Measurements from ENCODE around the gene INPP5D.

INPP5D gene

DNA sequence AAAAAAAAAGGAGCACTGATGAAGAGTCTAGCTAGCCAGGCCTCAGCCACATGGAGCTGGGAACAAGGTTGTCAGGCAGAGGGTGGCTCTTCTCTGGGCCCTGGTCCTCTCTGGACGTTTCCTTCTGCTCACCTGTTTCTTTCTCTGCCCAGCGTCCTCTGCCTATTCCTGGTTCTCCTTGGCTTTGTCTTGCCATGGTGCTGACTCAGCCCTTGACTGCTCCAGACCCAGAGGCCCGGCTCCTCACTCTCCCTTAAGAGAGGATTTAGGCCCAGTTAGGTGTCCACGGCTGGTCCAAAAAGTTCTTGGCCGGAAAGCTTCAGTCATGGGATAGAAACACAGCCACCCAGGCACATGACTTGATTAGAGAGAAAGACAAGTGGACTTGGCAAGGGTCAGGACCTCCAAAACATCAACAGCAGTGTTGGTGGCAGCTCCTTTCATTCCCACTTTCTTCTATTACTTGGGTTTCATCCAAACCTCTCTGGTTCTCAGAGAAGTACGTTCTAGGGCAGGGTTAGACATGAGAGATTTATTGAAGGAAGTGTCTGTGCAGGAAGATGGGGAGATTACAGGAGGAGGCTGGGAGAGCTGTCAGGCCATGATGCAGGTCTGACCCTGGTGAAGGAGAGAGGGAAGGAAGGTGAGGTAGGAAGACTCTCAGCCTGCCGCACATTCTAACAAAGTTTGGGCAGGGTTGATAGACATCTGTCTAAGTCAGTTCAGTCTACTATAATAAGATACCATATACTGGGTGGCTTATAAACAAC lies 176.9 kb downstream of the INPP5D start:
- H3K27me3 ChIP-seq (replicated peaks; ENCODE audit: control insufficient read depth, insufficient read depth, low read length), result no peaks in the 10 kb centered on the region
- no peak overlapping the region for H3K4me3 ChIP-seq (replicated peaks; ENCODE audit: low read depth, low read length)
- TF ChIP-seq, protein P1, sequence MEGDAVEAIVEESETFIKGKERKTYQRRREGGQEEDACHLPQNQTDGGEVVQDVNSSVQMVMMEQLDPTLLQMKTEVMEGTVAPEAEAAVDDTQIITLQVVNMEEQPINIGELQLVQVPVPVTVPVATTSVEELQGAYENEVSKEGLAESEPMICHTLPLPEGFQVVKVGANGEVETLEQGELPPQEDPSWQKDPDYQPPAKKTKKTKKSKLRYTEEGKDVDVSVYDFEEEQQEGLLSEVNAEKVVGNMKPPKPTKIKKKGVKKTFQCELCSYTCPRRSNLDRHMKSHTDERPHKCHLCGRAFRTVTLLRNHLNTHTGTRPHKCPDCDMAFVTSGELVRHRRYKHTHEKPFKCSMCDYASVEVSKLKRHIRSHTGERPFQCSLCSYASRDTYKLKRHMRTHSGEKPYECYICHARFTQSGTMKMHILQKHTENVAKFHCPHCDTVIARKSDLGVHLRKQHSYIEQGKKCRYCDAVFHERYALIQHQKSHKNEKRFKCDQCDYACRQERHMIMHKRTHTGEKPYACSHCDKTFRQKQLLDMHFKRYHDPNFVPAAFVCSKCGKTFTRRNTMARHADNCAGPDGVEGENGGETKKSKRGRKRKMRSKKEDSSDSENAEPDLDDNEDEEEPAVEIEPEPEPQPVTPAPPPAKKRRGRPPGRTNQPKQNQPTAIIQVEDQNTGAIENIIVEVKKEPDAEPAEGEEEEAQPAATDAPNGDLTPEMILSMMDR (IDR thresholded peaks at IDR 0.05; ENCODE audit: insufficient read depth, low read length, poor library complexity, severe bottlenecking), result no peak
- DNase-seq (ENCODE audit: extremely low read depth, insufficient read length), result no peak
- H3K36me3 ChIP-seq (ENCODE audit: control insufficient read depth, insufficient read depth, low read length), result no peaks in the 10 kb centered on the region

DNA sequence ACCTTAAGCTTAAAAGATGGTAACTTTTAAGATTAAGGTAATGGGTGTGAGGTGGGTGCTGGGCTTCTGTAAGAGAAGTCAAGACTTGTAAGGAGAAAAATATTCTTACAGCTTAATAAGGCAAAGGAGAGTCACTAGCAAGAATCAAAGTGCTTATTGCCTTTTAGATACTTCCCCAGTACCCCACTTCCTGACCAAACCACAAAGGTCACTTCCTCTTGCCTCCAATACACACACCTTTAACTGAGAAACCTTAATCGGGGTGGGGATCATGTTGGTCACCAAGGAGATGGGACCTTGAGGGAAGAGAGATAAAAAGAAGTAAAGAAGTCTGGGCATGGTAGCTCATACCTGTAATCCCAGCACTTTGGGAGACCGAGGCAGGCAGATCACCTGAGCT lies 180.8 kb downstream of the INPP5D start:
- H3K36me3 ChIP-seq (ENCODE audit: control insufficient read depth, insufficient read depth, low read length), result no peaks in the 10 kb centered on the region
- TF ChIP-seq, protein P1 (IDR thresholded peaks at IDR 0.05; ENCODE audit: insufficient read depth, low read length, poor library complexity, severe bottlenecking), result no peak
- no peak overlapping the region for H3K4me3 ChIP-seq (replicated peaks; ENCODE audit: low read depth, low read length)
- peak; percentile 56 for DNase-seq (ENCODE audit: extremely low read depth, insufficient read length)
- H3K27me3 ChIP-seq (replicated peaks; ENCODE audit: control insufficient read depth, insufficient read depth, low read length), result no peaks in the 10 kb centered on the region

DNA sequence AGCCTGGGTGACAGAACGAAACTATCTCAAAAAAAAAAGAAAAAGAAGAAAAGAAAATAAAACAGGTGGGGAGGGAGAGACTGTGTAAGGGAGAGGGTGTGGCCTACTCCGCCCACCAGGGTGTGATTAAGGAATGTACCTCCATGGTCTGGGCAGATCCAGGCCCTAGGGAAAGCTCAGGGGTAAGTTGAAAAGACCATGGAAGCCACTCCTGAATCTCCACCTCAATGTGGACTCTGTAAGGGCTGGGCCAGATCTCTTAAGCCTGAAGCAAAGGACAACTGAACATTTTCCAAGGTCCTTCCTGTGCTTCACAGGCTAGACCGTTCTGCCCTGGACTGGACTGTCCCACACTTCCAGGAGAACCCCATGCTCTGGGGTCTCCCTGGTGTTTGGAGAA lies 181.7 kb downstream of the INPP5D start:
- TF ChIP-seq, protein P1 (IDR thresholded peaks at IDR 0.05; ENCODE audit: insufficient read depth, low read length, poor library complexity, severe bottlenecking), result no peak
- no peak for DNase-seq (ENCODE audit: extremely low read depth, insufficient read length)
- no peaks in the 10 kb centered on the region for H3K27me3 ChIP-seq (replicated peaks; ENCODE audit: control insufficient read depth, insufficient read depth, low read length)
- H3K4me3 ChIP-seq (replicated peaks; ENCODE audit: low read depth, low read length), result no peak overlapping the region
- H3K36me3 ChIP-seq (ENCODE audit: control insufficient read depth, insufficient read depth, low read length), result no peaks in the 10 kb centered on the region

DNA sequence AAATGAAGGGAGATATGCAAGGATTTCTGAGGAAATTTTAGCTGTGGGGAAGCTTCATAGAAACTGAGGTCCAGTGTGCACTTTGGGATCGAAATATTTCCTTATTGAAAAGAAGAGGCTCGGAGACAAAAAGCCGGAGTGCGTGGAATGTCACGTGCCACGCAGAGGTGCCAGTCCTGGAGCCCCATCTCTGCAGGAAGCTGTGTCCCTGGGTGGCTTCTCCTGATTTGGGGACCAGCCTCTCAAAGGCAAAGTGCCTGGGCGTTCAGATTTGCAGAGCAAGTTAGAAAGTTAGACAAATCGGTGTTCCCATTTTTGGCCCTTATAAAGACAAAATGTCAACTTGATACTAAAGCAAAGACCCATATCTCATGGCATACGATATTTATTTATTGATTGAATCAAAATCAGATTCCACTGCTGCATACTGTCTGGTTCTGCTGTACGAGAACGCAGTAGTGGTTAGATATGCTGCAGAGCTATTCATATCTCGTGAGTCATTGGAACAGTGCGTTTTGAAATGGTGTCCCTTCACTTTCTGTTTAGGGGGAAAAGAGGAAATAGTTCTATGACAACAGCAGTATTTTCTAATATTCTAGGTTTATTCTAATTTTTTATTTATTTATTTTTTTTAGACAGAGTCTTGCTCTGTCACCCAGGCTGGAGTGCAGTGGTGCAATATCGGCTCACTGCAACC lies 182.2 kb downstream of the INPP5D start:
- Histone ChIP-seq H3K36me3 (ENCODE audit: control insufficient read depth, insufficient read depth, low read length) (no peaks in the 10 kb centered on the region), H3K4me3 (replicated peaks; ENCODE audit: low read depth, low read length) (no peak overlapping the region), H3K27me3 (replicated peaks; ENCODE audit: control insufficient read depth, insufficient read depth, low read length) (no peaks in the 10 kb centered on the region)
- TF ChIP-seq, protein P1 (IDR thresholded peaks at IDR 0.05; ENCODE audit: insufficient read depth, low read length, poor library complexity, severe bottlenecking), result no peak
- no peak for DNase-seq (ENCODE audit: extremely low read depth, insufficient read length)

DNA sequence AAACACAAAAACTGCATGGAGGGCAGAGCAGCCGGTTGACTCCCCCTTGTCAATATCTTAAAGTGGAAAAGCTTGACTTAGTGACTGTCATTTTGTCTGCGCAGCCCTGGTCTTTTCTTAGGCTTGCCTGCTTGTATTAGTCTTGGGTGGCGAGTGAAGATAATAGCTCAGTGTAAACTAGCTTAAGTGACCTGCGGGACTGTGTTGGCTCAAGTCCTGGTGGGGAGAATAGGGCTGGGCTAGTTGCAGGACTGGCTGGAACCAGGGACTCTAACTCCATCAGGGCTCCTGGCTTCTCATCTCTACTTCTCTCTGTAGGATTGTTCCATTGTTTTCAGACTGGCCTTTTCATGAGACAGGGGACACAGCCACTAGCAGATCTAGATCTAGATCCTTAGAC lies 183.2 kb downstream of the INPP5D start:
- DNase-seq (ENCODE audit: extremely low read depth, insufficient read length), result no peak
- Histone ChIP-seq H3K4me3 (replicated peaks; ENCODE audit: low read depth, low read length) (no peak overlapping the region), H3K27me3 (replicated peaks; ENCODE audit: control insufficient read depth, insufficient read depth, low read length) (no peaks in the 10 kb centered on the region), H3K36me3 (ENCODE audit: control insufficient read depth, insufficient read depth, low read length) (no peaks in the 10 kb centered on the region)
- TF ChIP-seq, protein P1 (IDR thresholded peaks at IDR 0.05; ENCODE audit: insufficient read depth, low read length, poor library complexity, severe bottlenecking), result no peak
